Astrocyte (in vitro differentiated cells and primary cell): Measurements from ENCODE around the gene SMARCD3. TPM values are rescaled to one million over a fixed set of nuclear protein-coding genes. Genes with fewer than 3 reads are reported as not detected.
A peak's percentile ranks its signal among the peaks of the same experiment; 100 is the strongest.

Experiments
- DNase-seq: peaks from one replicate; pipeline ENCODE4 v3.0.0-alpha.2; 2010; ENCODE audit warnings: low read depth
- FAIRE-seq: peaks from 2 replicates; lab custom pipeline; 2011; peaks lifted over from hg19 to GRCh38; lab: Jason Lieb, UNC
- H2AFZ ChIP-seq: 2 replicates; pipeline ENCODE4 v1.6.0; 2012; ENCODE audit warnings: low read depth, low read length, inconsistent platforms
- H3K27ac ChIP-seq: 2 replicates; pipeline ENCODE4 v1.5.1; 2011; ENCODE audit warnings: low read depth, low read length, inconsistent platforms
- H3K27me3 ChIP-seq: 2 replicates; pipeline ENCODE4 v1.6.0; 2011; ENCODE audit warnings: low read length, inconsistent platforms; ENCODE audit not compliant: insufficient read depth
- H3K36me3 ChIP-seq: 2 replicates; pipeline ENCODE4 v1.5.1; 2011; ENCODE audit warnings: low read length, inconsistent platforms; ENCODE audit not compliant: insufficient read depth
- H3K4me1 ChIP-seq: 2 replicates; pipeline ENCODE4 v1.5.1; 2011; ENCODE audit warnings: low read length, inconsistent platforms; ENCODE audit not compliant: insufficient read depth
- H3K4me2 ChIP-seq: 2 replicates; pipeline ENCODE4 v1.6.0; 2012; ENCODE audit warnings: low read length, inconsistent platforms
- H3K4me3 ChIP-seq: 2 replicates; pipeline ENCODE4 v1.5.1; 2011; ENCODE audit warnings: low read depth, mild to moderate bottlenecking, low read length, inconsistent platforms; ENCODE audit not compliant: insufficient read depth
- H3K79me2 ChIP-seq: 2 replicates; pipeline ENCODE4 v1.6.0; 2012; ENCODE audit warnings: mild to moderate bottlenecking, low read length, inconsistent platforms; ENCODE audit not compliant: insufficient read depth
- H3K9ac ChIP-seq: 2 replicates; pipeline ENCODE4 v1.6.0; 2012; ENCODE audit warnings: mild to moderate bottlenecking, low read length, inconsistent platforms
- H3K9me3 ChIP-seq: 2 replicates; pipeline ENCODE4 v1.5.1; 2012; ENCODE audit warnings: low read depth, mild to moderate bottlenecking, low read length, inconsistent platforms; ENCODE audit not compliant: insufficient read depth
- H4K20me1 ChIP-seq: 2 replicates; pipeline ENCODE4 v1.6.0; 2012; ENCODE audit warnings: low read length, inconsistent platforms; ENCODE audit not compliant: insufficient read depth
- H3K27ac Mint-ChIP-seq: one replicate; pipeline ENCODE4 v1.8.0; 2021; ENCODE audit warnings: mild to moderate bottlenecking, mixed read lengths; ENCODE audit not compliant: unreplicated experiment
- H3K27me3 Mint-ChIP-seq: one replicate; pipeline ENCODE4 v1.8.0; 2021; ENCODE audit warnings: low read depth, mixed read lengths; ENCODE audit not compliant: unreplicated experiment
- H3K36me3 Mint-ChIP-seq: one replicate; pipeline ENCODE4 v1.8.0; 2021; ENCODE audit warnings: low read depth, mixed read lengths; ENCODE audit not compliant: unreplicated experiment
- H3K4me1 Mint-ChIP-seq: one replicate; pipeline ENCODE4 v1.8.0; 2021; ENCODE audit warnings: low read depth, mixed read lengths; ENCODE audit not compliant: unreplicated experiment
- H3K4me3 Mint-ChIP-seq: one replicate; pipeline ENCODE4 v1.8.0; 2021; ENCODE audit warnings: mild to moderate bottlenecking, moderate library complexity, mixed read lengths; ENCODE audit not compliant: unreplicated experiment
- H3K9me3 Mint-ChIP-seq: one replicate; pipeline ENCODE4 v1.8.0; 2021; ENCODE audit warnings: mild to moderate bottlenecking, mixed read lengths; ENCODE audit not compliant: unreplicated experiment
- CTCF ChIP-seq: IDR thresholded peaks from 2 replicates; pipeline ENCODE4 v1.5.1; 2011; ENCODE audit warnings: low read depth, mild to moderate bottlenecking, inconsistent platforms, low read length, moderate library complexity; ENCODE audit not compliant: insufficient read depth
- EZH2 ChIP-seq: IDR thresholded peaks from 2 replicates; pipeline ENCODE4 v1.6.1; 2012; ENCODE audit warnings: mild to moderate bottlenecking, low read length, inconsistent platforms; ENCODE audit not compliant: insufficient read depth
- total RNA-seq: library from RNA; stranded (reverse); gene quantifications from 2 replicates; pipeline ENCODE4 v1.2.1, GENCODE V29; 2021

SMARCD3 gene
- total RNA-seq, 1 donor from 2014 or later: 47.7 TPM

GRCh38 chr7:151273651-151274390 lies 25.3 kb upstream of the SMARCD3 start:
- no peak for TF ChIP-seq EZH2
- no peak for TF ChIP-seq CTCF
- H3K27ac ChIP-seq: no peak overlapping the region
- H3K4me3 ChIP-seq: no peak overlapping the region
- H3K4me1 ChIP-seq: no peaks in the 10 kb centered on the region
- no peak overlapping the region for H3K27ac Mint-ChIP-seq
- no peaks in the 10 kb centered on the region for H3K9me3 ChIP-seq
- no peak for FAIRE-seq
- H3K79me2 ChIP-seq: no peaks in the 10 kb centered on the region
- no peak overlapping the region for H3K4me3 Mint-ChIP-seq
- H3K27me3 ChIP-seq: no peaks in the 10 kb centered on the region
- no peak overlapping the region for H2AFZ ChIP-seq
- H3K36me3 Mint-ChIP-seq: peaks cover 7% of the 10 kb centered on the region
- no peaks in the 10 kb centered on the region for H3K36me3 ChIP-seq
- H3K27me3 Mint-ChIP-seq: peaks cover 62% of the 10 kb centered on the region
- no peak for DNase-seq
- no peaks in the 10 kb centered on the region for H3K4me1 Mint-ChIP-seq
- H4K20me1 ChIP-seq: no peaks in the 10 kb centered on the region
- peaks cover 9% of the 10 kb centered on the region for H3K9me3 Mint-ChIP-seq
- H3K4me2 ChIP-seq: no peak overlapping the region
- H3K9ac ChIP-seq: no peak overlapping the region

- H4K20me1 ChIP-seq: no peaks in the 10 kb centered on the region
- Mint-ChIP-seq H3K27me3 (peaks cover 59% of the 10 kb centered on the region), H3K36me3 (peaks cover 7% of the 10 kb centered on the region), H3K4me1 (no peaks in the 10 kb centered on the region), H3K4me3 (no peak overlapping the region), H3K27ac (no peak overlapping the region), H3K9me3 (peaks cover 9% of the 10 kb centered on the region)
- H3K27ac ChIP-seq: no peak overlapping the region
- no peak overlapping the region for H3K9ac ChIP-seq
- TF ChIP-seq EZH2 (no peak), CTCF (no peak)
- no peak overlapping the region for H3K4me3 ChIP-seq
- no peaks in the 10 kb centered on the region for H3K27me3 ChIP-seq
- FAIRE-seq: no peak
- H3K9me3 ChIP-seq: no peaks in the 10 kb centered on the region
- DNase-seq: no peak
- no peak overlapping the region for H3K4me2 ChIP-seq
- H3K79me2 ChIP-seq: no peaks in the 10 kb centered on the region
- no peak overlapping the region for H2AFZ ChIP-seq
- no peaks in the 10 kb centered on the region for H3K36me3 ChIP-seq
- H3K4me1 ChIP-seq: no peaks in the 10 kb centered on the region
Measured at GRCh38 chr7:151272877-151273276, 24.4 kb upstream of the SMARCD3 start.

- Histone ChIP-seq H3K36me3 (no peaks in the 10 kb centered on the region), H3K27me3 (peaks cover 1% of the 10 kb centered on the region), H3K4me3 (no peak overlapping the region), H4K20me1 (no peaks in the 10 kb centered on the region), H3K9me3 (no peaks in the 10 kb centered on the region), H2AFZ (no peak overlapping the region), H3K4me1 (no peaks in the 10 kb centered on the region), H3K9ac (no peak overlapping the region), H3K79me2 (no peaks in the 10 kb centered on the region), H3K4me2 (no peak overlapping the region), H3K27ac (no peak overlapping the region)
- H3K27me3 Mint-ChIP-seq: peaks cover 57% of the 10 kb centered on the region
- H3K36me3 Mint-ChIP-seq: peaks cover 7% of the 10 kb centered on the region
- DNase-seq (no peak), FAIRE-seq (no peak)
- H3K27ac Mint-ChIP-seq: no peak overlapping the region
- TF ChIP-seq EZH2: no peak
- TF ChIP-seq CTCF: no peak
- H3K4me1 Mint-ChIP-seq: no peaks in the 10 kb centered on the region
- peaks cover 9% of the 10 kb centered on the region for H3K9me3 Mint-ChIP-seq
- H3K4me3 Mint-ChIP-seq: peak overlapping the region; percentile 15
Measured at GRCh38 chr7:151272405-151272804, 23.9 kb upstream of the SMARCD3 start.
